Stomach smooth muscle (tissue), 2 donors: Measurements from ENCODE around the gene TEDDM1.

Source experiments
- H3K27ac ChIP-seq: one replicate; pipeline ENCODE4 v1.7.0; 2013; ENCODE audit warnings: mild to moderate bottlenecking, low read length, inconsistent platforms
- H3K27me3 ChIP-seq, 2 donors: one replicate each; pipeline ENCODE4 v1.7.0; 2013; ENCODE audit warnings: low read length in 2 of 2; ENCODE audit not compliant: insufficient read depth in 2 of 2, control insufficient read depth in 1 of 2
- H3K36me3 ChIP-seq, 2 donors: one replicate each; pipeline ENCODE4 v1.7.0; 2013; ENCODE audit warnings: low read length in 2 of 2; ENCODE audit not compliant: control insufficient read depth in 2 of 2, insufficient read depth in 2 of 2
- H3K4me1 ChIP-seq: one replicate; pipeline ENCODE4 v1.7.0; 2013; ENCODE audit warnings: low read length; ENCODE audit not compliant: control insufficient read depth, insufficient read depth
- H3K4me3 ChIP-seq, 2 donors: one replicate each; pipeline ENCODE4 v1.7.0; 2013; ENCODE audit warnings: low read length in 2 of 2
- H3K9ac ChIP-seq, 2 donors: one replicate each; pipeline ENCODE4 v1.7.0; 2013; ENCODE audit warnings: low read length in 2 of 2, mild to moderate bottlenecking in 1 of 2
- H3K9me3 ChIP-seq, 2 donors: one replicate each; pipeline ENCODE4 v1.7.0; 2013; ENCODE audit warnings: low read length in 2 of 2; ENCODE audit not compliant: control insufficient read depth in 2 of 2
- donor health status: healthy.
- donor health status: Pancreatic carcinoma.

Gene TEDDM1

DNA sequence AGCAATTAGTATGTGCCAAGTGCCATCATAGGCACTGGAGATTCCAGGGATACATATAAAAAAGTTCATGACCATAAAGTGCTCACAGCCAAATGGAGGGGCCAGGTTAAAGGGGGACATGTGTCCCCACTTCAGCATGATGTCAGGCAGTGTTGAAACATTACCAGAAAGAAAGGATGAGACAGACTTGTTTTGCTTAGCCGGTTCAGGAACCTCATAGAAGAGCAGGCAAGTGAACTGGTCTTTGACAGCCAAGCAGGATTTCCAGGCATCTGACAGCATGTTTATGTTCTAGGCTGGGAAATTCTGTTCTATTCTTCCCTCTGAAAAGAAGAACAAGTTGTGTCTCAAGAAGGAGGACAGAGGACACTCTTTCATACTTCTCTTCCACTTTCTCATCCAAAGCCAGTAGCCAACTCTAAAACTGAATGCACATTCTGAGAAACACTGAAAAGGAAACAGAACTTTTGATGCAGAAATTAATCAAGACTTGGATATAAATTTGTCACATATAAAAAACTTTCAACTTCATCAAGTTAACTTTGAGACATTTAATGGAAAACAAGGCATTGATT lies 48.6 kb downstream of the TEDDM1 start:
- Histone ChIP-seq H3K9ac (no peak overlapping the region), H3K4me3 (no peak overlapping the region), H3K4me1 (peaks cover 13% of the 10 kb centered on the region), H3K27ac (no peak overlapping the region), H3K27me3 (no peaks in the 10 kb centered on the region), H3K9me3 (no peaks in the 10 kb centered on the region), H3K36me3 (no peaks in the 10 kb centered on the region)

DNA sequence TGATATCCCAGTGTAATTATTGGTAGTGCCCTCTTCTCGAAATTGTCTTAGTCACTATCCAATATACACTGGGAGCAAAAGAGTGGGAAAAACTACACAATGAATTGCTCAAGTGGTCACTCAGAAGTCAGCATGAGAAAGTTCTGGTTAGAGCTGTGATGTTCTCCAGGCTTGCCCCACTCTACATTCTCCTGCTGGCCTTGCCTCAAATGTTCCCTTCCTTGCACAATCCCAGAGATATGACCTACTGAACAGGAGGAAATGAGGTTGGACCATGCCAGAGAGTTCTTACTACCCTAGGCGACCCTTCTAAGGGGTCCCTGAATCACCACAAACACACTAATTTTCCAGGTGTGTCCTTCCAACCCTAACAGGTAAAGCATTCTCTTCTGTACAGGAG lies 49.6 kb downstream of the TEDDM1 start:
- no peak overlapping the region for H3K9ac ChIP-seq
- no peaks in the 10 kb centered on the region for H3K9me3 ChIP-seq
- H3K4me3 ChIP-seq: no peak overlapping the region
- no peaks in the 10 kb centered on the region for H3K36me3 ChIP-seq
- no peak overlapping the region for H3K27ac ChIP-seq
- H3K4me1 ChIP-seq: peaks cover 13% of the 10 kb centered on the region
- no peaks in the 10 kb centered on the region for H3K27me3 ChIP-seq

- Histone ChIP-seq H3K4me3 (no peak overlapping the region), H3K9ac (no peak overlapping the region), H3K27ac (peak overlapping the region; percentile 49)
Observed at GRCh38 chr1:182348961-182349747, 51.3 kb downstream of the TEDDM1 start.

More at GRCh38 chr1:182348961-182349747, 51.3 kb downstream of the TEDDM1 start:
- H3K36me3 ChIP-seq: no peaks in the 10 kb centered on the region
- no peaks in the 10 kb centered on the region for H3K9me3 ChIP-seq
- no peaks in the 10 kb centered on the region for H3K27me3 ChIP-seq
- H3K4me1 ChIP-seq: peaks cover 13% of the 10 kb centered on the region
